C4-2B (cell line): ENCODE measurements around the gene TSPAN2.
A peak's percentile ranks its signal among the peaks of the same experiment; 100 is the strongest.

Experiments used
- H3K27ac ChIP-seq: fragments of 450-650 bp; 2 replicates; pipeline ENCODE4 v1.5.1; 2017
- ZFX ChIP-seq: fragments of 450-650 bp; IDR thresholded peaks from 2 replicates; pipeline ENCODE4 v1.6.1; 2017
- TF ChIP-seq, protein P1 (sequence below): fragments of 450-650 bp; conservative IDR thresholded peaks from 2 replicates; pipeline ENCODE4 v1.5.1; 2017; ENCODE audit warnings: mild to moderate bottlenecking

Gene TSPAN2

GRCh38 chr1:115057661-115058254 lies 31.5 kb downstream of the TSPAN2 start:
- TF ChIP-seq ZFX: no peak
- TF ChIP-seq, protein P1, sequence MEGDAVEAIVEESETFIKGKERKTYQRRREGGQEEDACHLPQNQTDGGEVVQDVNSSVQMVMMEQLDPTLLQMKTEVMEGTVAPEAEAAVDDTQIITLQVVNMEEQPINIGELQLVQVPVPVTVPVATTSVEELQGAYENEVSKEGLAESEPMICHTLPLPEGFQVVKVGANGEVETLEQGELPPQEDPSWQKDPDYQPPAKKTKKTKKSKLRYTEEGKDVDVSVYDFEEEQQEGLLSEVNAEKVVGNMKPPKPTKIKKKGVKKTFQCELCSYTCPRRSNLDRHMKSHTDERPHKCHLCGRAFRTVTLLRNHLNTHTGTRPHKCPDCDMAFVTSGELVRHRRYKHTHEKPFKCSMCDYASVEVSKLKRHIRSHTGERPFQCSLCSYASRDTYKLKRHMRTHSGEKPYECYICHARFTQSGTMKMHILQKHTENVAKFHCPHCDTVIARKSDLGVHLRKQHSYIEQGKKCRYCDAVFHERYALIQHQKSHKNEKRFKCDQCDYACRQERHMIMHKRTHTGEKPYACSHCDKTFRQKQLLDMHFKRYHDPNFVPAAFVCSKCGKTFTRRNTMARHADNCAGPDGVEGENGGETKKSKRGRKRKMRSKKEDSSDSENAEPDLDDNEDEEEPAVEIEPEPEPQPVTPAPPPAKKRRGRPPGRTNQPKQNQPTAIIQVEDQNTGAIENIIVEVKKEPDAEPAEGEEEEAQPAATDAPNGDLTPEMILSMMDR: no peak
- no peak overlapping the region for H3K27ac ChIP-seq

GRCh38 chr1:115056395-115056798 lies 32.9 kb downstream of the TSPAN2 start:
- TF ChIP-seq, protein P1: no peak
- no peak for TF ChIP-seq ZFX
- no peak overlapping the region for H3K27ac ChIP-seq

DNA sequence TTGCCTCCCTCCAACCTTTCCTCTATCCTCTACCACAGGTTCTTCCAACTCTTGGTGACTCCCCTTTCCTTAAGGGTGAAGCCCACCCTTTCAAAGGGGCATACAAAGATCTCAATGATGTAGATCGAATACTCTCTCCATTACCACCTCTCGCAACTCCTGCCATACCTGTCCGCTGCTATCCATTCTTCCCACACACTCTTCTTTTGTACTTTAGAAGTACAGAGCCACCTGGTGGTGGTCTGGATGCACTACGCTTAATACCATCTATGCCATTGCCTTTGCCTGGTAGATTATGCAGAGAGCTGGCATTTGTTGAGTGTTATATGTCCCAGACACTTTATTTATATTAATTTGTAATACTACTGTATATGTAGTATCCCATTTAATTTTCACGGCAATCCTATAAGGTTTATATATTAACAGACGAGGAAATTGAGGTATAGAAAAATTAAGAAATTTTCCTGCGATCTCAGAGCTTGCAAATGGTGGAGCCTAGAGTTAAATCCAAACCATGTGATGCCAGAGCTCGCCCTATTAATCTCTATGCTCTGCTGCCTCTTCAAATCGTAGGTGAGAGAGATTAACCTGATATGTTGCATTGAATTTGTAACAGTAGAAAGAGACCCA lies 36.7 kb downstream of the TSPAN2 start:
- no peak for TF ChIP-seq ZFX
- TF ChIP-seq, protein P1: peak; percentile 91
- H3K27ac ChIP-seq: no peak overlapping the region

- H3K27ac ChIP-seq: no peak overlapping the region
- TF ChIP-seq ZFX: no peak
- TF ChIP-seq, protein P1: no peak
Observed at GRCh38 chr1:115051850-115052249, 37.5 kb downstream of the TSPAN2 start.

DNA sequence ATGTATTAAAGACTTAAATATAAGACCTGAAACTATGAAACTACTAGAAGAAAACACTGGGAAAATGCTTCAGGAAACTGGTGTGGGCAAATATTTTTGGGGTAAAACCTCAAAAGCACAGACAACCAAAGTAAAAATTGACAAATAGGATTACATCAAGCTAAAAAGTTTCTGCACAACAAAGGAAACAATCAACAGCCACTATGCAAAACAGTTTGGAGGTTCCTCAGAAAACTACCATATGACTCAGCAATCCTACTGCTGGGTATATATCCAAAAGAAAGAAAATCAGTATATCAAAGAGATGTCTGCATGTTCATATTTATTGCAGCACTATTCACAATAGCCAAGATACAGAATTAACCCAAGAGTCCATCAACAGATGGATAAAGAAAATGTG lies 42.6 kb downstream of the TSPAN2 start:
- TF ChIP-seq, protein P1: no peak
- no peak for TF ChIP-seq ZFX
- no peak overlapping the region for H3K27ac ChIP-seq

DNA sequence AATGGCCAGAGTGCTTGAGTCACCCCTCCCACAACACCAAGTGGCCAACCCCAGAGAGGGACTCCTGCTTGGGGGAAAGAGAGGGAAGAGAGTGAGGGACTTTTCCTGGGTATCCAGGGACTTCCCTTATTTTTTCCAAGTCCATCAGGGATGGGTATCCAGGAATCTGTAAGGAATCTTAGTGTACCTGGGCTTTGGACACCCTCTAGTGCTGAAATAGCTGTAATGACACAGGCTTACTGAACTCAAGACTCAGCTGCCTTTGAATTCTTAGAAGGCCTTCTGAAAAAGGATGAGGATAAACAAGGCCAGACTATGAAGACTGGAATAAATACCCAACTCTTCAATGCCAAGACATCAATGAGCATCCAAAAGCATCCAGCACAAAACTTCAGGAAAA lies 47.6 kb downstream of the TSPAN2 start:
- no peak overlapping the region for H3K27ac ChIP-seq
- TF ChIP-seq ZFX: no peak
- TF ChIP-seq, protein P1: peak; percentile 65

GRCh38 chr1:115040501-115040900 lies 48.8 kb downstream of the TSPAN2 start:
- TF ChIP-seq, protein P1: peak; percentile 32
- no peak for TF ChIP-seq ZFX
- no peak overlapping the region for H3K27ac ChIP-seq
